BE2C (cell line): ENCODE results near the gene IFIT1B.

Experiments used
- DNase-seq: peaks from one replicate; pipeline ENCODE4 v3.0.0-alpha.2; 2020
- H3K27me3 ChIP-seq: fragments of 250-450 bp; sonication (Bioruptor Pico); 2 replicates; pipeline ENCODE4 v1.5.1; 2020; ENCODE audit warnings: mild to moderate bottlenecking
- H3K36me3 ChIP-seq: fragments of 250-450 bp; sonication (Bioruptor Pico); 2 replicates; pipeline ENCODE4 v1.5.1; 2020; ENCODE audit warnings: mild to moderate bottlenecking
- H3K4me1 ChIP-seq: fragments of 250-450 bp; sonication (Bioruptor Pico); 2 replicates; pipeline ENCODE4 v1.5.1; 2020
- H3K4me3 ChIP-seq: 2 replicates; pipeline ENCODE4 v1.5.1; 2011; ENCODE audit warnings: low read depth, low read length
- H3K9me3 ChIP-seq: fragments of 250-450 bp; sonication (Bioruptor Pico); 2 replicates; pipeline ENCODE4 v1.5.1; 2020
- TF ChIP-seq, protein P1 (sequence below): IDR thresholded peaks from 2 replicates; pipeline ENCODE4 v1.5.1; 2012; ENCODE audit warnings: mild to moderate bottlenecking, low read depth, low read length

Gene IFIT1B

DNA sequence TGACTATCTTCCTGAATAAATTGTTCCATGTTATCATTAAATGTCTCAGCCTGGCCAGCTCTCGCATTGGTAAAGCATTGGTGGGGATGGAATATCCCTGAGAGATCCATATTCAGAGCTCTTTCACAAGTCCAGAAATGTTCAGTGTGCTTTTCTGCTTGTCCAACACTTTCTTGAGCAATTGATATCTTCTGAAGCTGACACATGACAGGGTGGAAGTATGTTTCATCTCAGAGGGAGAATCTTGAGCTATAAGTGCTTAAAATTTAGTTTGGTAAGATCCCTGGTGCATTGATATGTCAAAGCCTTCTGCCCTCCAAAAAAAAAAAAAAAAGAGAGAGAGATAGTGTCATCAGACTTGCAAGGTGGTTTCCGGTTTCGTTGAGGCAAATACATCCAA is 42.6 kb upstream of the IFIT1B start:
- TF ChIP-seq, protein P1, sequence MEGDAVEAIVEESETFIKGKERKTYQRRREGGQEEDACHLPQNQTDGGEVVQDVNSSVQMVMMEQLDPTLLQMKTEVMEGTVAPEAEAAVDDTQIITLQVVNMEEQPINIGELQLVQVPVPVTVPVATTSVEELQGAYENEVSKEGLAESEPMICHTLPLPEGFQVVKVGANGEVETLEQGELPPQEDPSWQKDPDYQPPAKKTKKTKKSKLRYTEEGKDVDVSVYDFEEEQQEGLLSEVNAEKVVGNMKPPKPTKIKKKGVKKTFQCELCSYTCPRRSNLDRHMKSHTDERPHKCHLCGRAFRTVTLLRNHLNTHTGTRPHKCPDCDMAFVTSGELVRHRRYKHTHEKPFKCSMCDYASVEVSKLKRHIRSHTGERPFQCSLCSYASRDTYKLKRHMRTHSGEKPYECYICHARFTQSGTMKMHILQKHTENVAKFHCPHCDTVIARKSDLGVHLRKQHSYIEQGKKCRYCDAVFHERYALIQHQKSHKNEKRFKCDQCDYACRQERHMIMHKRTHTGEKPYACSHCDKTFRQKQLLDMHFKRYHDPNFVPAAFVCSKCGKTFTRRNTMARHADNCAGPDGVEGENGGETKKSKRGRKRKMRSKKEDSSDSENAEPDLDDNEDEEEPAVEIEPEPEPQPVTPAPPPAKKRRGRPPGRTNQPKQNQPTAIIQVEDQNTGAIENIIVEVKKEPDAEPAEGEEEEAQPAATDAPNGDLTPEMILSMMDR, result no peak
- no peaks in the 10 kb centered on the region for H3K9me3 ChIP-seq
- no peaks in the 10 kb centered on the region for H3K4me1 ChIP-seq
- no peak for DNase-seq
- no peaks in the 10 kb centered on the region for H3K27me3 ChIP-seq
- H3K4me3 ChIP-seq, result no peak overlapping the region
- H3K36me3 ChIP-seq, result peaks cover 4% of the 10 kb centered on the region; the same call in 1 of the 2 replicates

DNA sequence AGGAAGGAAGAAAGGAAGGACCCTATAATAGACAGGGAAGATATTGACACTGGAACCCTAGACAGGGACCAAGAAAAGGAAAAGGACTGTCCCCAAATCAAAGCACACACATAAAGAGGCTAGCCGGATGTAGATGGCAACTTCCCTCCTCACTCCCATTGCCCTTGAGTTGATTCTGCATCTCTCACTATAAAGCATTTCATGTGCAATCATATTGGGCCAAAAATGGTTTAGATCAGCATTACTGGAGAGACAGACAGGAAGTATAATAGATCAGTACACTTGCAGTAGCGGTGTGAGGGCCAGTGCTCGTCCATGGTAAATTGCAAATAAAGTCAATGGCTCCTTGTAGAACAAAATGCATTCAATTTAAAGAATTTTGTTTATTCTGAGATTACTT is 41.6 kb upstream of the IFIT1B start:
- TF ChIP-seq, protein P1, result no peak
- Histone ChIP-seq H3K4me1 (no peaks in the 10 kb centered on the region), H3K36me3 (peaks cover 4% of the 10 kb centered on the region; the same call in 1 of the 2 replicates), H3K4me3 (no peak overlapping the region), H3K9me3 (no peaks in the 10 kb centered on the region), H3K27me3 (no peaks in the 10 kb centered on the region)
- no peak for DNase-seq

DNA sequence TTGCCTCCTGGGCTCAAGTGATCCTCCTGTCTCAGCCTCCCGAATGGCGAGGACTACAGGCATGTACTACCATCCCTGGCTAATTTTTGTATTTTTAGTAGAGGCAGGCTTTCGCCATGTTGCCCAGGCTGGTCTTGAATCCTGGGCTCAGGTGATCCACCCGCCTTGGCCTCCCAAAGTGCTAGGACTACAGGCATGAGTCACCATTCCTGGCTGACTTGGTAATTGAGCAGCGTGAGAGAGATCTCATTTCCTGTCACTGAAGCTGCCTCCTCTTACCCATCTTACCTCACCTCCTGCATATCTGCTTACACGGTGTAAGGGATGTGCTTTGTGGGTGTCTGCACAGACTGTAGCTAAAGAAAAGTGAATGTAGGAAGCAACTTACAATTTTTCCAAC is 40.4 kb upstream of the IFIT1B start:
- H3K36me3 ChIP-seq, result peaks cover 4% of the 10 kb centered on the region; the same call in 1 of the 2 replicates
- DNase-seq, result no peak
- H3K27me3 ChIP-seq, result no peaks in the 10 kb centered on the region
- no peaks in the 10 kb centered on the region for H3K4me1 ChIP-seq
- TF ChIP-seq, protein P1, result no peak
- H3K4me3 ChIP-seq, result no peak overlapping the region
- H3K9me3 ChIP-seq, result no peaks in the 10 kb centered on the region

DNA sequence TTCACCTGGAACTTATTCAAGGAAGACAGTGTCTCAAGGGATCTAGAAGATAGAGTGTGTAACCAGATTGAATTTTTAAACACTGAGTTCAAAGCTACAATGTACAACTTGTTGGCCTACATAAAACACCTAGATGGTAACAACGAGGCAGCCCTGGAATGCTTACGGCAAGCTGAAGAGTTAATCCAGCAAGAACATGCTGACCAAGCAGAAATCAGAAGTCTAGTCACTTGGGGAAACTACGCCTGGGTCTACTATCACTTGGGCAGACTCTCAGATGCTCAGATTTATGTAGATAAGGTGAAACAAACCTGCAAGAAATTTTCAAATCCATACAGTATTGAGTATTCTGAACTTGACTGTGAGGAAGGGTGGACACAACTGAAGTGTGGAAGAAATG is 39.1 kb upstream of the IFIT1B start:
- TF ChIP-seq, protein P1, result no peak
- H3K4me1 ChIP-seq, result peaks cover 5% of the 10 kb centered on the region; the same call in 1 of the 2 replicates
- no peak for DNase-seq
- no peaks in the 10 kb centered on the region for H3K27me3 ChIP-seq
- H3K4me3 ChIP-seq, result no peak overlapping the region
- peaks cover 4% of the 10 kb centered on the region; the same call in 1 of the 2 replicates for H3K36me3 ChIP-seq
- H3K9me3 ChIP-seq, result no peaks in the 10 kb centered on the region

DNA sequence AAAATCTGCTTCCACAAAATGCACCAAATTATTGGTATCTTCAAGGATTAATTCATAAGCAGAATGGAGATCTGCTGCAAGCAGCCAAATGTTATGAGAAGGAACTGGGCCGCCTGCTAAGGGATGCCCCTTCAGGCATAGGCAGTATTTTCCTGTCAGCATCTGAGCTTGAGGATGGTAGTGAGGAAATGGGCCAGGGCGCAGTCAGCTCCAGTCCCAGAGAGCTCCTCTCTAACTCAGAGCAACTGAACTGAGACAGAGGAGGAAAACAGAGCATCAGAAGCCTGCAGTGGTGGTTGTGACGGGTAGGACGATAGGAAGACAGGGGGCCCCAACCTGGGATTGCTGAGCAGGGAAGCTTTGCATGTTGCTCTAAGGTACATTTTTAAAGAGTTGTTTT is 38.0 kb upstream of the IFIT1B start:
- H3K4me3 ChIP-seq, result no peak overlapping the region
- TF ChIP-seq, protein P1, result no peak
- H3K4me1 ChIP-seq, result peaks cover 5% of the 10 kb centered on the region; the same call in 1 of the 2 replicates
- no peaks in the 10 kb centered on the region for H3K9me3 ChIP-seq
- peaks cover 4% of the 10 kb centered on the region; the same call in 1 of the 2 replicates for H3K36me3 ChIP-seq
- no peak for DNase-seq
- H3K27me3 ChIP-seq, result no peaks in the 10 kb centered on the region

DNA sequence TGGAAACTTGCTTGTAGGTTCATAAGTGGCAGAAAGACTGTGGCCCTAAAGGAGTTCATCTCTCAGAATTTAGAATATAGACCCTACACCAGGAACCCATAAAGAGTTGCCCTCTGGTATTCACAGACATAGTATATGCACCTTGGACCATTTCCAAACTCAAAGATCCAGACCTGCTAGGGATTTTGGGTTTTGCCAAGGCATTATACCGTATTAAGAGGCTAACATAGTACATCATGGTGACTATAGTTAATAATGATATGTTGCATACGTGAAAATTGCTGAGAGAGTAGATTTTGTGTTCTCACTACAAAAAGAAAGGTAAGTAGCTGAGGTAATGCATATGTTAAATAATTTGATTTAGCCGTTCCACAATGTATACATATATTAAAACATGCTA is 36.2 kb upstream of the IFIT1B start:
- Histone ChIP-seq H3K4me3 (peak overlapping the region; percentile 57), H3K36me3 (peaks cover 4% of the 10 kb centered on the region; the same call in 1 of the 2 replicates), H3K9me3 (no peaks in the 10 kb centered on the region), H3K4me1 (peaks cover 5% of the 10 kb centered on the region; the same call in 1 of the 2 replicates), H3K27me3 (no peaks in the 10 kb centered on the region)
- TF ChIP-seq, protein P1, result no peak
- DNase-seq, result no peak
